B cell (primary cell): Measurements from ENCODE around the gene C3. TPM values are rescaled to one million over a fixed set of nuclear protein-coding genes. Genes with fewer than 3 reads are reported as not detected.

ENCODE experiments used
- ATAC-seq: fragments of 200-7000 bp; cut with Tn5 transposase; one replicate; pipeline ENCODE4 v1.10.0; 2021; ENCODE audit warnings: low read depth, mild to moderate bottlenecking, moderate number of reproducible peaks, moderate library complexity
- CTCF ChIA-PET: fragments of 350-600 bp; sonication (Branson Sonifier 250); formaldehyde crosslinking; loops from one replicate; lab custom pipeline; 2021; ENCODE audit warnings: antibody characterized with exemption, inconsistent platforms; lab: Charles Lee
- POLR2A ChIA-PET: fragments of 350-600 bp; sonication (Branson Sonifier 250); formaldehyde crosslinking; loops from one replicate; lab custom pipeline; 2021; ENCODE audit warnings: antibody characterized with exemption; lab: Charles Lee
- DNase-seq: peaks from one replicate; pipeline ENCODE4 v3.0.0; 2013
- H2AFZ ChIP-seq: 2 replicates; pipeline ENCODE4 v1.6.1; 2012; ENCODE audit warnings: mild to moderate bottlenecking, low read depth, low read length; ENCODE audit not compliant: insufficient read depth, poor library complexity, severe bottlenecking
- H3K27ac ChIP-seq, 2 donors: 1 replicate in 1 of 2; 2 replicates in 1 of 2; pipeline ENCODE4 v1.5.1; 2012 to 2013; ENCODE audit warnings: low read length in 2 of 2, mild to moderate bottlenecking in 2 of 2, moderate library complexity in 1 of 2
- H3K27me3 ChIP-seq, 4 experiments: fragments of 200-600 bp in 1 of 4; sonication (generic) in 1 of 4; replicated peaks in 1 of 4; 1 replicate in 2 of 4; 2 replicates in 2 of 4; pipeline versions ENCODE4 v1.6.1 to v1.7.0; 2013 to 2016; ENCODE audit warnings: low read length in 3 of 4, mild to moderate bottlenecking in 2 of 4, mixed read lengths in 1 of 4, moderate library complexity in 1 of 4; ENCODE audit not compliant: insufficient read depth in 4 of 4, control insufficient read depth in 3 of 4; ENCODE audit errors: control extremely low read depth in 1 of 4
- H3K36me3 ChIP-seq, 2 experiments: replicated peaks in 1 of 2; 1 replicate in 1 of 2; 2 replicates in 1 of 2; pipeline versions ENCODE4 v1.6.1 to v1.7.1; 2013; ENCODE audit warnings: low read length in 1 of 2; ENCODE audit not compliant: insufficient read depth in 2 of 2, control insufficient read depth in 1 of 2; ENCODE audit errors: control extremely low read depth in 1 of 2, extremely low read depth in 1 of 2
- H3K4me1 ChIP-seq, 2 donors: fragments of 200-600 bp in 1 of 2; sonication (generic) in 1 of 2; 1 replicate in 1 of 2; 2 replicates in 1 of 2; pipeline versions ENCODE4 v1.5.1 to v1.6.1; 2013 to 2017; ENCODE audit warnings: low read length in 2 of 2; ENCODE audit not compliant: control insufficient read depth in 2 of 2, insufficient read depth in 2 of 2
- H3K4me2 ChIP-seq: replicated peaks from 2 replicates; pipeline ENCODE3; 2012; ENCODE audit warnings: mild to moderate bottlenecking, low read depth, low read length; ENCODE audit not compliant: poor library complexity, severe bottlenecking
- H3K4me3 ChIP-seq, 5 experiments: fragments of 200-600 bp in 1 of 5; sonication (generic) in 1 of 5; 1 replicate in 3 of 5; 2 replicates in 2 of 5; pipeline versions ENCODE4 v1.5.1 to v1.7.0; 2011 to 2016; ENCODE audit warnings: low read length in 4 of 5, mild to moderate bottlenecking in 4 of 5, low read depth in 2 of 5, control low read depth in 1 of 5, moderate library complexity in 1 of 5; ENCODE audit not compliant: insufficient read depth in 1 of 5; ENCODE audit errors: control extremely low read depth in 1 of 5, extremely low read depth in 1 of 5
- H3K79me2 ChIP-seq: fragments of 200-600 bp; sonication (generic); one replicate; pipeline ENCODE4 v1.6.0; 2016; ENCODE audit warnings: low read length; ENCODE audit not compliant: control insufficient read depth, insufficient read depth
- H3K9ac ChIP-seq: fragments of 200-600 bp; sonication (generic); 2 replicates; pipeline ENCODE4 v1.6.1; 2017; ENCODE audit warnings: mild to moderate bottlenecking, low read length, moderate library complexity
- H3K9me3 ChIP-seq, 3 donors: one replicate each; pipeline versions ENCODE4 v1.6.1 to v1.7.1; 2013; ENCODE audit warnings: low read length in 2 of 3; ENCODE audit not compliant: control insufficient read depth in 2 of 3, insufficient read depth in 1 of 3; ENCODE audit errors: control extremely low read depth in 1 of 3
- H4K20me1 ChIP-seq: 2 replicates; pipeline ENCODE4 v1.6.0; 2012; ENCODE audit warnings: mild to moderate bottlenecking, low read length; ENCODE audit not compliant: insufficient read depth, control insufficient read depth, poor library complexity, severe bottlenecking
- H3K27ac Mint-ChIP-seq: one replicate; pipeline ENCODE4 v1.8.0; 2021; ENCODE audit warnings: mixed read lengths
- H3K27me3 Mint-ChIP-seq: one replicate; pipeline ENCODE4 v1.8.0; 2021; ENCODE audit warnings: mixed read lengths
- H3K4me1 Mint-ChIP-seq: one replicate; pipeline ENCODE4 v1.8.0; 2021; ENCODE audit warnings: mixed read lengths
- H3K4me3 Mint-ChIP-seq: one replicate; pipeline ENCODE4 v1.8.0; 2021; ENCODE audit warnings: mixed read lengths
- H3K9me3 Mint-ChIP-seq: one replicate; pipeline ENCODE4 v1.8.0; 2022; ENCODE audit warnings: mixed read lengths; ENCODE audit not compliant: insufficient read depth
- EZH2 ChIP-seq: IDR thresholded peaks from 2 replicates; pipeline ENCODE4 v1.6.1; 2012; ENCODE audit warnings: borderline replicate concordance, low read depth, mild to moderate bottlenecking, moderate library complexity, low read length; ENCODE audit not compliant: insufficient read depth, poor library complexity, severe bottlenecking
- WGBS: methylation state at CpG from one replicate; pipeline ENCODE4 v1.1.5; 2013; ENCODE audit warnings: missing lambda C conversion rate; ENCODE audit not compliant: insufficient coverage; 5-methylcytosine and 5-hydroxymethylcytosine counted together
- intact Hi-C: fragments of 100-400 bp; cut with micrococcal nuclease; formaldehyde crosslinking; loops from one replicate; pipeline ENCODE4 v1.10.0; 2022
- polyA plus RNA-seq: library from polyadenylated mRNA; depleted of rRNA; stranded (reverse); fragments of >200 nt; gene quantifications from 2 replicates; pipeline ENCODE4 v1.2.3, GENCODE V29; 2012
- total RNA-seq, 2 donors: library from RNA; stranded (reverse); fragments of 120-200 nt in 1 of 2; gene quantifications; 1 replicate in 1 of 2; 2 replicates in 1 of 2; pipeline versions ENCODE4 v1.2.3 to v1.2.4, GENCODE V29; 2013 to 2022
- TF ChIP-seq, protein P1 (sequence below): fragments of 200-600 bp; IDR thresholded peaks from one replicate; pipeline ENCODE4 v1.8.0; 2022; ENCODE audit warnings: antibody characterized with exemption, mild to moderate bottlenecking

Gene C3
- total and polyA plus RNA-seq, 2 donors (not counting 1 experiment from before 2014, with no cell fraction given), result 0.01 to 0.47 TPM

DNA sequence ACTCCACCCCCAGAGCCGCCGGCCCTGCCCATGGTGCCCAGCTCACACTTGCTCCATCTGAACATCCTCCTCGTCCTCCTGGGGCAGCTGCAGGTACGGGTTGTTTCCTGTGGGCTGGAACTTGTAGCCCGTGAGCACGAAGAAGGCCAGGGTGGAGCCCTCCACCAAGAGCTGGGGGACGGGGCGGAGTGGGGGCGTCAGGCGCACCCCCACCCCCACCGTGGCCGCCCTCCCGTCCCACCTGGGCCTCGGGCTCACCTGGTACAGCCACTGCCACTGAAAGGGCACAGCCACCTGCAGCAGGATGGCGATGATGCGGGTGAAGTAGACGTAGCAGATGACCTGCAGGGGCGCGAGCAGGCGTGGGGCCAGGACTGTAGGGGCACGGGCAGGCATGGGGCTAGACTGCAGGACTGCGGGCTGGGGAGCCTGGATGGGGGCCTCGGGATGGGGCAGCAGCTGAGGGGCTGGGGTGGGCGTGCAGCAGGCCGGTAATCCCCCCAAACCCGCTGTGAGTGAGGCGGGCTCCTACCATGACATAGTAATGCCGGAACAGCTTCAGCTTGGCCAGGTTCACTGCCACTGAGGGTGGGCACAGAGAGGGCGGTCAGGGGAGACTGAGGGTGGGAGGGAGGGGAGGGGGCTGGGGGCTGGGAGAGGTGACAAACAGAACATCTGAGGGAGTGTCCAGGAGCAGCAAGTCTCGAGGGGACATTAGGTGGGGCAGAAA, 10.7 kb upstream of the C3 start:
- no peaks in the 10 kb centered on the region for H3K27me3 Mint-ChIP-seq
- Histone ChIP-seq H3K36me3 (peaks cover 0 to 10% of the 10 kb centered on the region in 2 experiments), H3K9ac (no peak overlapping the region), H3K79me2 (peaks cover 10% of the 10 kb centered on the region), H3K27me3 (no peaks in the 10 kb centered on the region), H4K20me1 (no peaks in the 10 kb centered on the region), H3K9me3 (no peaks in the 10 kb centered on the region), H3K4me1 (peaks cover 15 to 16% of the 10 kb centered on the region in 2 donors), H2AFZ (no peak overlapping the region), H3K4me2 (no peak overlapping the region), H3K27ac (no peak overlapping the region), H3K4me3 (no peak overlapping the region)
- TF ChIP-seq, protein P1, sequence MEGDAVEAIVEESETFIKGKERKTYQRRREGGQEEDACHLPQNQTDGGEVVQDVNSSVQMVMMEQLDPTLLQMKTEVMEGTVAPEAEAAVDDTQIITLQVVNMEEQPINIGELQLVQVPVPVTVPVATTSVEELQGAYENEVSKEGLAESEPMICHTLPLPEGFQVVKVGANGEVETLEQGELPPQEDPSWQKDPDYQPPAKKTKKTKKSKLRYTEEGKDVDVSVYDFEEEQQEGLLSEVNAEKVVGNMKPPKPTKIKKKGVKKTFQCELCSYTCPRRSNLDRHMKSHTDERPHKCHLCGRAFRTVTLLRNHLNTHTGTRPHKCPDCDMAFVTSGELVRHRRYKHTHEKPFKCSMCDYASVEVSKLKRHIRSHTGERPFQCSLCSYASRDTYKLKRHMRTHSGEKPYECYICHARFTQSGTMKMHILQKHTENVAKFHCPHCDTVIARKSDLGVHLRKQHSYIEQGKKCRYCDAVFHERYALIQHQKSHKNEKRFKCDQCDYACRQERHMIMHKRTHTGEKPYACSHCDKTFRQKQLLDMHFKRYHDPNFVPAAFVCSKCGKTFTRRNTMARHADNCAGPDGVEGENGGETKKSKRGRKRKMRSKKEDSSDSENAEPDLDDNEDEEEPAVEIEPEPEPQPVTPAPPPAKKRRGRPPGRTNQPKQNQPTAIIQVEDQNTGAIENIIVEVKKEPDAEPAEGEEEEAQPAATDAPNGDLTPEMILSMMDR, result no peak
- TF ChIP-seq EZH2, result no peak
- no peak overlapping the region for H3K27ac Mint-ChIP-seq
- intact Hi-C loops, result no loop called here
- DNase-seq, result no peak
- WGBS, result 91% methylated on average over 26 of the region's 30 CpGs
- H3K4me3 Mint-ChIP-seq, result no peak overlapping the region
- no peaks in the 10 kb centered on the region for H3K9me3 Mint-ChIP-seq
- CTCF ChIA-PET, result no interaction called here
- ATAC-seq, result no peak
- peaks cover 26% of the 10 kb centered on the region for H3K4me1 Mint-ChIP-seq
- POLR2A ChIA-PET, result no interaction called here

DNA sequence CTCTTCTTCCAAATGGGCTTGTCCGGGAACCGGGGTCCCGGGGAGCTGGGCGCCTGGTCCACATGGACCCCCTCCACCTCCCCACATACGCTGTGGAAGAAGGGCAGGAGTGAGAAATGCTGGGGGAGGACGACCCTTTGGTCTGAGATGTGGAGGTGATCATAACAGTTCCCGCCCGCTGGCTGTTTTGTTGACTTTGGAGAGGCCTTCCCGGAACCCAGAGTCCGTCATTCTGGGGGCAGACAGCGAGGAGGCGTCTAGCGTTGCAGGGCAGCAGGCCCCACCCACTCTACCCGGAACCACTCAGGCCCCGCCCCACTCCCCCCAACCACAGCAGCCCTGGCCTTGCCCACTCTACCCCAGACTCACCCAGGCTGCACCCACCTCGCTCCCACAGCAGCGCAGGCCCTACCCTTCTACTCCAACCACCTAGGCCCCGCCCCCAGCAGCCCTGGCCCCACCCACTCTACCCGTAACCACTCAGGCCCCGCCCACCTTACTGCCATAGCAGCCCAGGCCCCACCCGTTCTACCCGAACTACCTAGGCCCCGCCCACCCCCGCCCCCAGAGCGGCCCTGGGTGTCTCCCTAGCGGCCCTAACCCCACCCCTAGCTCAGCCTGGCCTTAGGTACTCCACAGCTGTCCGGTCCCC, 9.8 kb upstream of the C3 start:
- Histone ChIP-seq H4K20me1 (no peaks in the 10 kb centered on the region), H3K27ac (no peak overlapping the region), H3K4me2 (no peak overlapping the region), H3K9me3 (peaks cover 0 to under 1% (median 0%) of the 10 kb centered on the region in 3 donors), H3K36me3 (peaks cover 0 to 10% of the 10 kb centered on the region in 2 experiments), H2AFZ (no peak overlapping the region), H3K79me2 (peaks cover 5% of the 10 kb centered on the region), H3K4me1 (peaks cover 13% of the 10 kb centered on the region in 2 donors), H3K27me3 (no peaks in the 10 kb centered on the region), H3K9ac (no peak overlapping the region), H3K4me3 (no peak overlapping the region)
- H3K9me3 Mint-ChIP-seq, result no peaks in the 10 kb centered on the region
- intact Hi-C loops, result no loop called here
- DNase-seq, result no peak
- H3K4me1 Mint-ChIP-seq, result peaks cover 26% of the 10 kb centered on the region
- CTCF ChIA-PET, result interaction anchor here (1.9 kb wide), 1 partner anchor 134 kb away, joined by 7 read pairs; no protein-coding TSS in a partner anchor
- no peaks in the 10 kb centered on the region for H3K27me3 Mint-ChIP-seq
- no peak overlapping the region for H3K27ac Mint-ChIP-seq
- POLR2A ChIA-PET, result interaction anchor here (0.6 kb wide), 1 partner anchor 225 kb away, joined by 3 read pairs; no protein-coding TSS in a partner anchor
- 90% methylated on average over 13 of the region's 27 CpGs for WGBS
- H3K4me3 Mint-ChIP-seq, result no peak overlapping the region
- no peak for TF ChIP-seq EZH2
- TF ChIP-seq, protein P1, result no peak
- peak; percentile 28 for ATAC-seq
